Small intestine (tissue), 4 donors: Measurements from ENCODE around the gene BEST2. TPM values are rescaled to one million over a fixed set of nuclear protein-coding genes. Genes with fewer than 3 reads are reported as not detected.

Experiments
- polyA plus RNA-seq, 4 donors: library from polyadenylated mRNA; stranded (reverse) in 3 of 4; unstranded in 1 of 4; fragments of 200-250 nt in 3 of 4; fragments of 120-200 nt in 1 of 4; gene quantifications; one replicate each; pipeline versions ENCODE4 v1.2.1 to v1.2.3, GENCODE V29; 2013
- donor health status: healthy with polysubstance abuse.
- donor health status: Bipolar disorder and iron deficiency.
- donor health status: healthy.

The BEST2 gene
- polyA plus RNA-seq, 4 donors = 0.10 to 3.4 (median 0.16) TPM; not detected in 1

Other genes starting within 250 kb of the BEST2 start
- gene ZNF564, start 200.3 kb upstream of the BEST2 start, polyA plus RNA-seq = 10 to 100 TPM in 2 of 4 donors, 1 to 10 TPM in 2; 6.5 to 14.9 (median 11.3) TPM
- 1 to 10 TPM in 2 of 4 donors, under 1 TPM in 1, not detected in 1; 0.45 to 3.0 (median 1.0) TPM for gene ZNF490, start 141.0 kb upstream of the BEST2 start, polyA plus RNA-seq
- gene ZNF791, start 140.9 kb upstream of the BEST2 start, polyA plus RNA-seq = 10 to 100 TPM in 1 of 4 donors, 1 to 10 TPM in 3; 4.7 to 17.7 (median 5.8) TPM
- 10 to 100 TPM; 42.7 to 64.8 (median 51.0) TPM for gene MAN2B1, start 85.0 kb upstream of the BEST2 start, polyA plus RNA-seq
- 10 to 100 TPM; 10.9 to 23.8 (median 19.9) TPM for gene WDR83, start 85.0 kb upstream of the BEST2 start, polyA plus RNA-seq
- 10 to 100 TPM; 61.5 to 96.9 (median 66.8) TPM for gene DHPS, start 69.9 kb upstream of the BEST2 start, polyA plus RNA-seq
- not detected for gene GNG14, start 63.8 kb upstream of the BEST2 start, polyA plus RNA-seq
- 10 to 100 TPM in 1 of 4 donors, 1 to 10 TPM in 3; 4.5 to 11.8 (median 7.2) TPM for gene FBXW9, start 55.2 kb upstream of the BEST2 start, polyA plus RNA-seq
- 10 to 100 TPM in 3 of 4 donors, 1 to 10 TPM in 1; 9.8 to 41.3 (median 19.7) TPM for gene TNPO2, start 27.9 kb upstream of the BEST2 start, polyA plus RNA-seq
- gene TRIR, start 17.1 kb upstream of the BEST2 start, polyA plus RNA-seq = 100 to 1,000 TPM; 210 to 376 (median 282) TPM
- gene GET3, start 14.3 kb upstream of the BEST2 start, polyA plus RNA-seq = 10 to 100 TPM; 62.1 to 85.4 (median 69.8) TPM
- 100 to 1,000 TPM in 3 of 4 donors, 10 to 100 TPM in 1; 61.8 to 206 (median 167) TPM for gene HOOK2, start 23.8 kb downstream of the BEST2 start, polyA plus RNA-seq
- gene JUNB, start 39.7 kb downstream of the BEST2 start, polyA plus RNA-seq = 100 to 1,000 TPM in 2 of 4 donors, 10 to 100 TPM in 2; 44.7 to 234 (median 135) TPM
- 100 to 1,000 TPM; 285 to 523 (median 416) TPM for gene PRDX2, start 50.0 kb downstream of the BEST2 start, polyA plus RNA-seq
- 1 to 10 TPM in 3 of 4 donors, not detected in 1; 2.9 to 4.0 (median 3.1) TPM for gene THSD8, start 50.3 kb downstream of the BEST2 start, polyA plus RNA-seq
- gene RNASEH2A, start 54.8 kb downstream of the BEST2 start, polyA plus RNA-seq = 10 to 100 TPM in 2 of 4 donors, 1 to 10 TPM in 2; 3.1 to 22.3 (median 12.8) TPM
- gene RTBDN, start 82.8 kb downstream of the BEST2 start, polyA plus RNA-seq = 1 to 10 TPM in 1 of 4 donors, under 1 TPM in 2, not detected in 1; 0.64 to 1.7 (median 0.67) TPM
- gene MAST1, start 86.7 kb downstream of the BEST2 start, polyA plus RNA-seq = 1 to 10 TPM in 2 of 4 donors, under 1 TPM in 2; 0.54 to 3.3 (median 0.95) TPM
- gene DNASE2, start 129.7 kb downstream of the BEST2 start, polyA plus RNA-seq = 10 to 100 TPM in 2 of 4 donors, 1 to 10 TPM in 2; 6.5 to 43.1 (median 9.3) TPM
- gene KLF1, start 135.4 kb downstream of the BEST2 start, polyA plus RNA-seq = under 1 TPM in 2 of 4 donors, not detected in 2; 0.09 to 0.13 TPM
- 10 to 100 TPM; 24.8 to 38.9 (median 28.3) TPM for gene GCDH, start 139.4 kb downstream of the BEST2 start, polyA plus RNA-seq
- 1 to 10 TPM in 1 of 4 donors, under 1 TPM in 1, not detected in 2; 0.18 to 1.2 TPM for gene SYCE2, start 167.5 kb downstream of the BEST2 start, polyA plus RNA-seq
- gene FARSA, start 181.9 kb downstream of the BEST2 start, polyA plus RNA-seq = 10 to 100 TPM; 32.4 to 74.4 (median 48.9) TPM
- 100 to 1,000 TPM; 117 to 803 (median 435) TPM for gene CALR, start 186.8 kb downstream of the BEST2 start, polyA plus RNA-seq
- 100 to 1,000 TPM in 1 of 4 donors, 10 to 100 TPM in 3; 93.0 to 114 (median 98.4) TPM for gene RAD23A, start 194.1 kb downstream of the BEST2 start, polyA plus RNA-seq
- 10 to 100 TPM; 27.0 to 42.2 (median 36.1) TPM for gene GADD45GIP1, start 205.4 kb downstream of the BEST2 start, polyA plus RNA-seq
- gene DAND5, start 217.8 kb downstream of the BEST2 start, polyA plus RNA-seq = under 1 TPM in 2 of 4 donors, not detected in 2; 0.12 to 0.16 TPM
- gene NFIX, start 243.7 kb downstream of the BEST2 start, polyA plus RNA-seq = 10 to 100 TPM in 2 of 4 donors, 1 to 10 TPM in 2; 2.9 to 31.4 (median 10.0) TPM